A549 (cell line): Measurements from ENCODE around the gene CRISPLD2. TPM values are rescaled to one million over a fixed set of nuclear protein-coding genes. Genes with fewer than 3 reads are reported as not detected.

ENCODE experiments used
- ATAC-seq, 2 experiments: fragments of 200-7000 bp in 1 of 2; fragments of >200 bp in 1 of 2; cut with Nextera tagmentation in 1 of 2; cut with Tn5 transposase in 1 of 2; 3 replicates each; pipeline versions ENCODE4 v1.8.0 to v1.9.1; 2018 to 2020; ENCODE audit warnings: mild to moderate bottlenecking in 1 of 2, moderate library complexity in 1 of 2
- CTCF ChIA-PET: fragments of 300-600 bp; sonication (Branson Sonifier 250); formaldehyde crosslinking; extraction: SDS; loops from one replicate; lab custom pipeline; 2021; ENCODE audit warnings: antibody characterized with exemption, inconsistent platforms; lab: Yijun Ruan, JAX
- POLR2A ChIA-PET: fragments of 350-600 bp; formaldehyde crosslinking; extraction: SDS; loops from one replicate; lab custom pipeline; 2021; ENCODE audit warnings: antibody characterized with exemption, inconsistent platforms; lab: Yijun Ruan, JAX
- DNase-seq, 2 experiments: peaks; one replicate each; pipeline versions ENCODE4 v3.0.0 to v3.0.0-alpha.2; 2011 to 2016; ENCODE audit warnings: low read depth in 1 of 2, low spot score in 1 of 2
- FAIRE-seq: peaks from 2 replicates; lab custom pipeline; 2011; peaks lifted over from hg19 to GRCh38; lab: Jason Lieb, UNC
- H3K27ac ChIP-seq, 2 experiments: fragments of >200 bp; sonication (Bioruptor Twin); formaldehyde crosslinking; 3 replicates each; pipeline ENCODE4 v1.5.1; 2016 to 2017
- H3K4me1 ChIP-seq: fragments of >200 bp; sonication (Bioruptor Twin); formaldehyde crosslinking; 3 replicates; pipeline ENCODE4 v1.6.1; 2016
- H3K4me2 ChIP-seq: fragments of >200 bp; sonication (Bioruptor Twin); formaldehyde crosslinking; 3 replicates; pipeline ENCODE4 v1.6.1; 2016
- H3K4me3 ChIP-seq: fragments of >200 bp; sonication (Bioruptor Twin); formaldehyde crosslinking; 3 replicates; pipeline ENCODE4 v1.5.1; 2016
- H3K9me3 ChIP-seq: fragments of >200 bp; sonication (Bioruptor Twin); formaldehyde crosslinking; 3 replicates; pipeline ENCODE4 v1.6.1; 2016
- CEBPB ChIP-seq, 2 experiments: fragments of >200 bp in 1 of 2; sonication (Bioruptor Twin) in 1 of 2; formaldehyde crosslinking in 1 of 2; IDR thresholded peaks; 2 replicates each; pipeline ENCODE4 v1.6.1; 2012 to 2016
- CHD2 ChIP-seq: fragments of 150-350 bp; IDR thresholded peaks from 2 replicates; pipeline ENCODE4 v1.6.1; 2014; ENCODE audit warnings: low read length; ENCODE audit not compliant: partially characterized antibody
- FOSB ChIP-seq: fragments of 250-450 bp; sonication (Bioruptor Pico); IDR thresholded peaks from 2 replicates; pipeline ENCODE4 v1.5.0; 2020; ENCODE audit warnings: mild to moderate bottlenecking, moderate library complexity
- FOXS1 ChIP-seq: fragments of 250-450 bp; sonication (Bioruptor Pico); IDR thresholded peaks from 2 replicates; pipeline ENCODE4 v1.5.0; 2020; ENCODE audit warnings: mild to moderate bottlenecking, moderate library complexity
- GATA3 ChIP-seq: IDR thresholded peaks from 2 replicates; pipeline ENCODE4 v1.6.1; 2012; ENCODE audit warnings: borderline replicate concordance
- HOXA7 ChIP-seq: fragments of 250-450 bp; sonication (Bioruptor Pico); IDR thresholded peaks from 2 replicates; pipeline ENCODE4 v1.5.0; 2020; ENCODE audit warnings: mild to moderate bottlenecking, moderate library complexity
- JUN ChIP-seq, 2 experiments: fragments of >200 bp; sonication (Bioruptor Twin); formaldehyde crosslinking; IDR thresholded peaks; 2 replicates in 1 of 2; 3 replicates in 1 of 2; pipeline ENCODE4 v1.6.1; 2016 to 2017
- JUNB ChIP-seq: fragments of >200 bp; sonication (Bioruptor Twin); formaldehyde crosslinking; IDR thresholded peaks from 2 replicates; pipeline ENCODE4 v1.6.1; 2016
- KDM1A ChIP-seq: fragments of 200-600 bp; sonication (generic); IDR thresholded peaks from 2 replicates; pipeline ENCODE4 v1.6.1; 2016; ENCODE audit warnings: low read depth, mild to moderate bottlenecking
- MAFK ChIP-seq: fragments of 450-650 bp; IDR thresholded peaks from 2 replicates; pipeline ENCODE4 v1.6.1; 2014; ENCODE audit not compliant: partially characterized antibody
- MAZ ChIP-seq: fragments of 150-350 bp; IDR thresholded peaks from 2 replicates; pipeline ENCODE4 v1.6.1; 2014; ENCODE audit warnings: antibody characterized with exemption, low read depth, low read length, borderline replicate concordance
- NFE2L2 ChIP-seq: fragments of 150-350 bp; conservative IDR thresholded peaks from 2 replicates; pipeline ENCODE4 v1.6.1; 2014; ENCODE audit warnings: low read length
- NPAS2 ChIP-seq: fragments of 250-450 bp; sonication (Bioruptor Pico); IDR thresholded peaks from 2 replicates; pipeline ENCODE4 v1.8.0; 2022; ENCODE audit warnings: mild to moderate bottlenecking, moderate library complexity, borderline replicate concordance
- PHF8 ChIP-seq: fragments of 200-600 bp; sonication (generic); IDR thresholded peaks from 2 replicates; pipeline ENCODE4 v1.6.1; 2016; ENCODE audit warnings: low read depth, mild to moderate bottlenecking, antibody characterized with exemption, moderate library complexity, borderline replicate concordance
- POLR2A ChIP-seq: IDR thresholded peaks from 2 replicates; pipeline ENCODE4 v1.6.1; 2012; ENCODE audit warnings: mild to moderate bottlenecking, low read length
- RCOR1 ChIP-seq: fragments of 150-350 bp; IDR thresholded peaks from 2 replicates; pipeline ENCODE4 v1.6.1; 2014; ENCODE audit warnings: antibody characterized with exemption, low read length, low read depth
- RFX5 ChIP-seq: fragments of 450-650 bp; IDR thresholded peaks from 2 replicates; pipeline ENCODE4 v1.7.1; 2014; ENCODE audit warnings: antibody characterized with exemption, mild to moderate bottlenecking, moderate library complexity
- RNF2 ChIP-seq: fragments of 200-600 bp; sonication (generic); IDR thresholded peaks from 2 replicates; pipeline ENCODE4 v1.6.1; 2016; ENCODE audit warnings: low read depth, mild to moderate bottlenecking, antibody characterized with exemption, moderate library complexity, borderline replicate concordance
- SREBF2 ChIP-seq: fragments of 450-650 bp; IDR thresholded peaks from 2 replicates; pipeline ENCODE4 v1.6.1; 2014; ENCODE audit warnings: mild to moderate bottlenecking, moderate library complexity
- TFCP2L1 ChIP-seq: fragments of 250-450 bp; sonication (Bioruptor Pico); IDR thresholded peaks from 2 replicates; pipeline ENCODE4 v1.5.0; 2021; ENCODE audit warnings: mild to moderate bottlenecking
- ZC3H11A ChIP-seq: fragments of 450-650 bp; IDR thresholded peaks from 2 replicates; pipeline ENCODE4 v1.6.1; 2014; ENCODE audit warnings: antibody characterized with exemption, mild to moderate bottlenecking
- ZNF302 ChIP-seq: fragments of 250-450 bp; sonication (Bioruptor Pico); IDR thresholded peaks from 2 replicates; pipeline ENCODE4 v1.9.0; 2021; ENCODE audit warnings: inconsistent platforms, mild to moderate bottlenecking, moderate library complexity
- WGBS: methylation state at CpG from one replicate; pipeline ENCODE4 v1.1.6; 2017; ENCODE audit errors: missing lambda C conversion rate; 5-methylcytosine and 5-hydroxymethylcytosine counted together
- polyA plus RNA-seq, 4 experiments: library from polyadenylated mRNA; depleted of rRNA in 3 of 4; stranded (reverse); fragments of >200 nt; fragmentation: RNase III in 1 of 4; extraction: RNeasy Plus Mini Kit Qiagen cat#74134 plus additional on column Dnase treatment in 1 of 4; gene quantifications; 2 replicates in 3 of 4; 3 replicates in 1 of 4; pipeline ENCODE4 v1.2.3, GENCODE V29; 2011 to 2017
- TF ChIP-seq, protein P1 (sequence below): fragments of 250-450 bp; sonication (Bioruptor Pico); IDR thresholded peaks from 2 replicates; pipeline ENCODE4 v1.5.0; 2020; ENCODE audit warnings: low read depth, mild to moderate bottlenecking, moderate library complexity
- TF ChIP-seq, protein P2 (sequence below): IDR thresholded peaks from 2 replicates; pipeline ENCODE4 v1.6.1; 2012
- TF ChIP-seq, protein P3 (sequence below): IDR thresholded peaks from 2 replicates; pipeline ENCODE4 v1.6.1; 2012; ENCODE audit warnings: low read depth, borderline replicate concordance
- TF ChIP-seq, protein P4 (sequence below): fragments of 450-650 bp; IDR thresholded peaks from 2 replicates; pipeline ENCODE4 v1.6.1; 2014; ENCODE audit warnings: antibody characterized with exemption

Gene CRISPLD2
- polyA plus RNA-seq, 2 of the 4 experiments (the other 2 are of a cell fraction) = 0.85 to 1.6 TPM

DNA sequence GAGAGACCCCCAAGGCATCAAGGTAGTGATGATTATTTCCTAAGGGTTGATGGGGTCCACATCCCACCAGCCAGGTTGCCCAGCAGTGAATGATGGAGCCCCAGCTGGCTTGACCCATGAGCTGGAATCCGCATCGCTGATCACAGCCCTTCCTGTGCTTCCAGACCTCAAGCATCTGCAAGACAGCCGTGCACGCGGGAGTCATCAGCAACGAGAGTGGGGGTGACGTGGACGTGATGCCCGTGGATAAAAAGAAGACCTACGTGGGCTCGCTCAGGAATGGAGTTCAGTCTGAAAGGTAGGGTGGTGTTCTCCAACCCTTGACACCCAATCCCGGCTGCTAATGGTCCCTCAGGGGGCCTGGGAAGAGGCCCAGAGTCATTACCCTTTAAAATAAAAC, 69.3 kb downstream of the CRISPLD2 start:
- Histone ChIP-seq H3K4me3 (no peak overlapping the region), H3K4me2 (no peak overlapping the region), H3K27ac (no peak overlapping the region), H3K9me3 (no peaks in the 10 kb centered on the region), H3K4me1 (no peaks in the 10 kb centered on the region)
- no peak for ATAC-seq
- no peak for DNase-seq
- TF ChIP-seq FOXS1 (CRISPR knock-in tag) = no peak
- TF ChIP-seq POLR2A = no peak
- no peak for TF ChIP-seq KDM1A
- no peak for TF ChIP-seq GATA3
- no peak for TF ChIP-seq CEBPB (IDR thresholded peaks at IDR 0.05)
- no peak for TF ChIP-seq RCOR1
- no peak for TF ChIP-seq CHD2
- TF ChIP-seq SREBF2 = no peak
- no peak for TF ChIP-seq ZC3H11A
- TF ChIP-seq RNF2 = no peak
- no peak for TF ChIP-seq PHF8
- no peak for TF ChIP-seq TFCP2L1 (CRISPR knock-in tag)
- TF ChIP-seq, protein P1, sequence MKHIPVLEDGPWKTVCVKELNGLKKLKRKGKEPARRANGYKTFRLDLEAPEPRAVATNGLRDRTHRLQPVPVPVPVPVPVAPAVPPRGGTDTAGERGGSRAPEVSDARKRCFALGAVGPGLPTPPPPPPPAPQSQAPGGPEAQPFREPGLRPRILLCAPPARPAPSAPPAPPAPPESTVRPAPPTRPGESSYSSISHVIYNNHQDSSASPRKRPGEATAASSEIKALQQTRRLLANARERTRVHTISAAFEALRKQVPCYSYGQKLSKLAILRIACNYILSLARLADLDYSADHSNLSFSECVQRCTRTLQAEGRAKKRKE (CRISPR knock-in tag) = no peak
- TF ChIP-seq ZNF302 = no peak
- no peak for TF ChIP-seq HOXA7 (CRISPR knock-in tag)
- no peak for TF ChIP-seq MAZ
- TF ChIP-seq NFE2L2 = no peak
- no peak for TF ChIP-seq RFX5
- TF ChIP-seq, protein P2, sequence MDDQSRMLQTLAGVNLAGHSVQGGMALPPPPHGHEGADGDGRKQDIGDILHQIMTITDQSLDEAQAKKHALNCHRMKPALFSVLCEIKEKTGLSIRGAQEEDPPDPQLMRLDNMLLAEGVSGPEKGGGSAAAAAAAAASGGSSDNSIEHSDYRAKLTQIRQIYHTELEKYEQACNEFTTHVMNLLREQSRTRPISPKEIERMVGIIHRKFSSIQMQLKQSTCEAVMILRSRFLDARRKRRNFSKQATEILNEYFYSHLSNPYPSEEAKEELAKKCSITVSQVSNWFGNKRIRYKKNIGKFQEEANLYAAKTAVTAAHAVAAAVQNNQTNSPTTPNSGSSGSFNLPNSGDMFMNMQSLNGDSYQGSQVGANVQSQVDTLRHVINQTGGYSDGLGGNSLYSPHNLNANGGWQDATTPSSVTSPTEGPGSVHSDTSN = no peak
- no peak for TF ChIP-seq JUN (IDR thresholded peaks at IDR 0.05)
- ChIA-PET POLR2A (no interaction called here), CTCF (no interaction called here)
- WGBS = 80% methylated on average over 12 of the region's 12 CpGs
- FAIRE-seq = no peak

DNA sequence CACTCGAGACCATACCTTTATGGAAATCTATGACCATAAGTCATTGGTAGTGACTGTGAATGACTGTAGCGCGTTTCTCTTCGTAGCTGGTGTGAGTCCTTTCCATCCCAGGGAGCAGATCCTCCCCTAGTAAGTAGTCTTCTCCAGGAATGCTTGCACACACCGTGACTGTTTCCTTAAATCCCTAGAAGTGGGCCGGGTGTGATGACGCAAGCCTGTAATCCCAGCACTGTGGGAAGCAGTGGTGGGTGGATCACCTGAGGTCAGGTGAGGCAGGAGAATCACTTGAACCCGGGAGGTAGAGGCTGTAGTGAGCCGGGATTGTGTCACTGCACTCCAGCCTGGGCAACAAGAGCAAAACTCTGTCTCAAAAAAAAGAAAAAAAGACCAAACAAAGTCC, 70.6 kb downstream of the CRISPLD2 start:
- Histone ChIP-seq H3K4me3 (no peak overlapping the region), H3K27ac (no peak overlapping the region), H3K4me1 (no peaks in the 10 kb centered on the region), H3K9me3 (no peaks in the 10 kb centered on the region), H3K4me2 (no peak overlapping the region)
- FAIRE-seq = no peak
- POLR2A ChIA-PET = no interaction called here
- no peak for ATAC-seq
- no peak for DNase-seq
- WGBS = 77% methylated on average over 9 of the region's 9 CpGs
- CTCF ChIA-PET = interaction anchor here (0.6 to 2.5 kb wide), 3 partner anchors 81 to 136 kb away, joined by 3 to 6 read pairs (median 3); no protein-coding TSS in a partner anchor
- TF ChIP-seq NPAS2 (CRISPR knock-in tag) (no peak), PHF8 (no peak), CEBPB (IDR thresholded peaks at IDR 0.05) (no peak), FOSB (no peak), JUNB (no peak), MAFK (no peak)
- TF ChIP-seq, protein P3, sequence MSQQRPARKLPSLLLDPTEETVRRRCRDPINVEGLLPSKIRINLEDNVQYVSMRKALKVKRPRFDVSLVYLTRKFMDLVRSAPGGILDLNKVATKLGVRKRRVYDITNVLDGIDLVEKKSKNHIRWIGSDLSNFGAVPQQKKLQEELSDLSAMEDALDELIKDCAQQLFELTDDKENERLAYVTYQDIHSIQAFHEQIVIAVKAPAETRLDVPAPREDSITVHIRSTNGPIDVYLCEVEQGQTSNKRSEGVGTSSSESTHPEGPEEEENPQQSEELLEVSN = no peak
- TF ChIP-seq, protein P4, sequence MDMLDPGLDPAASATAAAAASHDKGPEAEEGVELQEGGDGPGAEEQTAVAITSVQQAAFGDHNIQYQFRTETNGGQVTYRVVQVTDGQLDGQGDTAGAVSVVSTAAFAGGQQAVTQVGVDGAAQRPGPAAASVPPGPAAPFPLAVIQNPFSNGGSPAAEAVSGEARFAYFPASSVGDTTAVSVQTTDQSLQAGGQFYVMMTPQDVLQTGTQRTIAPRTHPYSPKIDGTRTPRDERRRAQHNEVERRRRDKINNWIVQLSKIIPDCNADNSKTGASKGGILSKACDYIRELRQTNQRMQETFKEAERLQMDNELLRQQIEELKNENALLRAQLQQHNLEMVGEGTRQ = no peak
